ENCODE results near the gene PTGIS. TPM values are rescaled to one million over a fixed set of nuclear protein-coding genes. Genes with fewer than 3 reads are reported as not detected.

Gene PTGIS
- total RNA-seq, 1 experiment from 2014 or later, result 26.9 TPM

- no peaks in the 10 kb centered on the region for H4K20me1 ChIP-seq (ENCODE audit: insufficient read depth)
- peak overlapping the region; percentile 53 for H3K4me2 ChIP-seq
- H3K79me2 ChIP-seq (ENCODE audit: low read depth), result no peaks in the 10 kb centered on the region
- H3K27ac ChIP-seq, result peak overlapping the region; percentile 94
- no peak overlapping the region for H2AFZ ChIP-seq
- peaks cover 7% of the 10 kb centered on the region for H3K9me3 ChIP-seq (ENCODE audit: insufficient read depth, low read depth)
- POLR2A ChIA-PET (ENCODE audit: unreplicated experiment), result no interaction called here
- H3F3A ChIP-seq (ENCODE audit: insufficient read depth, low read depth), result peaks cover 67% of the 10 kb centered on the region
- BruUV-seq (replicated peaks), result no TSS peak
- H3K27me3 ChIP-seq (ENCODE audit: insufficient read depth, low read depth), result no peaks in the 10 kb centered on the region
- no peak overlapping the region for H3K4me3 ChIP-seq
- H3K36me3 ChIP-seq (ENCODE audit: low read depth), result no peaks in the 10 kb centered on the region; the same call in 1 of the 2 replicates
- peaks cover 90% of the 10 kb centered on the region for H3K4me1 ChIP-seq (replicated peaks; ENCODE audit: insufficient read depth)
- H3K9me2 ChIP-seq (ENCODE audit: insufficient read depth), result no peaks in the 10 kb centered on the region
- intact Hi-C loops (cut with micrococcal nuclease; ENCODE audit: unreplicated experiment), result loop anchor here (1.0 kb wide), 3 partner anchors 11 to 22 kb away; no protein-coding TSS in a partner anchor
- TF ChIP-seq CTCF (conservative IDR thresholded peaks at IDR 0.05), result no peak
- no peak for TF ChIP-seq EZH2 (IDR thresholded peaks at IDR 0.05; ENCODE audit: low read depth)
- CTCF ChIA-PET, result interaction anchor here (1.5 kb wide), 1 partner anchor 12 kb away, joined by 3 read pairs; no protein-coding TSS in a partner anchor
- DNase-seq, result no peak
These were observed 14.7 kb upstream of the PTGIS start for GRCh38 chr20:49582413-49583334.

GRCh38 chr20:49581482-49581881 lies 13.5 kb upstream of the PTGIS start:
- ChIA-PET POLR2A (ENCODE audit: unreplicated experiment) (interaction anchor here (0.7 kb wide), 1 partner anchor 26 kb away, joined by 4 read pairs; no protein-coding TSS in a partner anchor), CTCF (no interaction called here)
- Histone ChIP-seq H3F3A (ENCODE audit: insufficient read depth, low read depth) (peaks cover 56% of the 10 kb centered on the region), H2AFZ (no peak overlapping the region), H3K27ac (peak overlapping the region; percentile 94; the same call in 1 of the 2 replicates), H3K4me1 (replicated peaks; ENCODE audit: insufficient read depth) (peaks cover 78% of the 10 kb centered on the region), H3K9me3 (ENCODE audit: insufficient read depth, low read depth) (peaks cover 7% of the 10 kb centered on the region), H3K9me2 (ENCODE audit: insufficient read depth) (no peaks in the 10 kb centered on the region), H3K4me2 (no peak overlapping the region), H3K4me3 (no peak overlapping the region), H3K27me3 (ENCODE audit: insufficient read depth, low read depth) (no peaks in the 10 kb centered on the region), H4K20me1 (ENCODE audit: insufficient read depth) (no peaks in the 10 kb centered on the region), H3K79me2 (ENCODE audit: low read depth) (no peaks in the 10 kb centered on the region), H3K36me3 (ENCODE audit: low read depth) (no peaks in the 10 kb centered on the region; the same call in 1 of the 2 replicates)
- intact Hi-C loops (cut with micrococcal nuclease; ENCODE audit: unreplicated experiment), result no loop called here
- no peak for DNase-seq
- TF ChIP-seq EZH2 (IDR thresholded peaks at IDR 0.05; ENCODE audit: low read depth), result no peak
- no peak for TF ChIP-seq CTCF (conservative IDR thresholded peaks at IDR 0.05)
- BruUV-seq (replicated peaks), result no TSS peak

GRCh38 chr20:49580813-49581174 lies 12.9 kb upstream of the PTGIS start:
- Histone ChIP-seq H3K4me2 (peak overlapping the region; percentile 31), H3K4me1 (replicated peaks; ENCODE audit: insufficient read depth) (peaks cover 71% of the 10 kb centered on the region), H2AFZ (no peak overlapping the region), H3K79me2 (ENCODE audit: low read depth) (no peaks in the 10 kb centered on the region), H3K4me3 (no peak overlapping the region), H3K9me2 (ENCODE audit: insufficient read depth) (no peaks in the 10 kb centered on the region), H3K27ac (peak overlapping the region; percentile 94), H3F3A (ENCODE audit: insufficient read depth, low read depth) (peaks cover 49% of the 10 kb centered on the region), H3K27me3 (ENCODE audit: insufficient read depth, low read depth) (no peaks in the 10 kb centered on the region), H4K20me1 (ENCODE audit: insufficient read depth) (no peaks in the 10 kb centered on the region), H3K9me3 (ENCODE audit: insufficient read depth, low read depth) (peaks cover 7% of the 10 kb centered on the region), H3K36me3 (ENCODE audit: low read depth) (no peaks in the 10 kb centered on the region; the same call in 1 of the 2 replicates)
- no peak for DNase-seq
- intact Hi-C loops (cut with micrococcal nuclease; ENCODE audit: unreplicated experiment), result no loop called here
- TF ChIP-seq EZH2 (IDR thresholded peaks at IDR 0.05; ENCODE audit: low read depth) (no peak), CTCF (conservative IDR thresholded peaks at IDR 0.05) (no peak)
- BruUV-seq (replicated peaks), result no TSS peak
- ChIA-PET POLR2A (ENCODE audit: unreplicated experiment) (interaction anchor here (0.7 kb wide), 1 partner anchor 25 kb away, joined by 4 read pairs; no protein-coding TSS in a partner anchor), CTCF (interaction anchor here (0.5 kb wide), 2 partner anchors 95 to 351 kb away, joined by 4 read pairs; no protein-coding TSS in a partner anchor)

All from PC-9 (cell line).